GM12892 (cell line): ENCODE results near the gene VGLL1.

Experiments used
- POLR2A ChIP-seq: IDR thresholded peaks from 2 replicates; pipeline ENCODE4 v1.6.1; 2011; ENCODE audit warnings: low read depth, low read length, control low read depth
- POLR2AphosphoS5 ChIP-seq: IDR thresholded peaks from 2 replicates; pipeline ENCODE4 v1.6.1; 2011; ENCODE audit warnings: low read depth, low read length, control low read depth

DNA sequence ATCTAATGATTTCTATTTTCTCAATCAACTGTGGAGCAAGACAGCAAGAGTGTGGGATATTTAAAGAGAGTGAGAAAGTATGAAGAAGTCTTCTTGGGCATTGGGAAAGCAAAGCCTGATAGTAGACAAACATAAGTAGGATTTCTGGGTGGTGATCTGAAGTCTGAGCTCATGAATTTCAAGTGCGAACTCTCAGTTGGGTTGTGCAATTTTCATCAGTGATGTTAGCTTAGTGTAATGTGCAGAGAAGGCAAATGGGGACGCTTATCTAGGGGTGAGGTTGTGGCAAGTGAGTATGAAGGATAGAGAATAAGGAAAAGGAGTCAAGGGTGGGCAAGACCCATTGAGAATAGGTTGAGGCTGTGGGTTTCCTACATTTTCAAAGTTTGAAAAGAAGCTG lies 23.7 kb downstream of the VGLL1 start:
- TF ChIP-seq POLR2A (no peak), POLR2AphosphoS5 (no peak)
